GM18951 (cell line): ENCODE data around the gene PRDM10.
"Not testable (repeated sequence)": the region's sequence is repeated elsewhere in the genome, so short reads cannot be mapped to it uniquely, and the experiment has no call there.

Source experiments
- POLR2A ChIP-seq: IDR thresholded peaks from 4 replicates; pipeline ENCODE4 v1.6.1; 2011; ENCODE audit warnings: mild to moderate bottlenecking; ENCODE audit not compliant: insufficient read length, insufficient read depth; ENCODE audit errors: extremely low read depth
- in situ Hi-C: fragments of 300-500 bp; cut with MboI; formaldehyde crosslinking; loops from one replicate; pipeline ENCODE4 v1.12.0; 2022; ENCODE audit warnings: low sequenced_read_pairs, mixed read lengths, inconsistent platforms; ENCODE audit not compliant: unreplicated experiment

Gene PRDM10

DNA sequence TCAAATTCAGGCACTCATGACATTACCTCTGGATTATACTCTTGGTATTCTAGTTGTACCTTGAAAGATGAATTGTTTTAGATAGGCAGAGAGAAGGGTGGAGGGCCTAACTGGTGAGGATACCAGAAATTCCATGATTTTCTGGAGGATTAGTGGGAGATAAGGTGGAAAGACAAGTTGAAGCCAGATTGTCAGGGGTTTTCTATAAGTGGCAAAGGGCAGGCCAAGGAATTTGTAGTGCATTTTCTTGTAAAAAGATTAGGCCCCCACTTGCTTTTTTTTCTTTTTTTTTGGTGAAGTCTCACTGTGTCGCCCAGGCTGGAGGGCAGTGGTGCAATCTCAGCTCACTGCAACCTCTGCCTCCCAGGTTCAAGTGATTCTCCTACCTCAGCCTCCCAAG, 28.4 kb upstream of the PRDM10 start:
- in situ Hi-C loops: no loop called here
- no peak for TF ChIP-seq POLR2A

DNA sequence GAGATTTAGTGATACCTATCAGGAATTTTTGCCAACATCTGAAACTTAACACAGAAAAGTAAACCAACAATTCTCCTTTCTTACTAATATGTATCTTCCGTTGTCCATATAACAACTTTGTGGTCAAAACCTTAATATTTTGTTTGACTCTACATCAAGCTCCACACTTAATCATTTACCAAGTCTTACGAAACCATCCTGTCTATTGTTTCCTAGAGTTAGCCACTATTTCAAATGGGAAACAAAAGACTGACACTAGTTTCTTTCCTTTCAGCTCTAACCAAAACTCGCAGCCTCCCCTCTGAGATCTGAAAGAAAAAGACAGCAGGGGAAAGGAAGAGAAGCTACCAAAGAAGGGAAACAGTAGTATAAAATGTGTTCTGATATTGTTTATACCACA, 26.5 kb upstream of the PRDM10 start:
- in situ Hi-C loops: no loop called here
- no peak for TF ChIP-seq POLR2A

DNA sequence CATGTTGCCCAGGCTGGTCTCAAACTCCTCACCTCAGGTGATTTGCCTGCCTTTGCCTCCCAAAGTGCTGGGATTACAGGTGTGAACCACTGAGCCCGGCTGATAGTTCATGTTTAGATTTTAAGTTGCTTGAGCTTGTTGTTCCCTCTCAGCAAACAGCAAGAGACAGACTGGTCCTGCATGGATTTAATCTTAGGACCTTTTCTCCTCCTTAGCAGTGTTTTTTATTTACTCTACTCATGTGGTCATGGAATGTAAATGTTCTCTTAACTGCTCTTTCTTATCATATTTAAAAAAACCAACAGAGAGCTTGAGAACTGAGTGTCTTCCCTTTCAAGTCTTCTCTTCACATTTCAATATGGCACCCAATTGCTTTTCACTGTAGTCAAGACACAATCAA, 22.7 kb upstream of the PRDM10 start:
- in situ Hi-C loops: no loop called here
- TF ChIP-seq POLR2A: no peak

DNA sequence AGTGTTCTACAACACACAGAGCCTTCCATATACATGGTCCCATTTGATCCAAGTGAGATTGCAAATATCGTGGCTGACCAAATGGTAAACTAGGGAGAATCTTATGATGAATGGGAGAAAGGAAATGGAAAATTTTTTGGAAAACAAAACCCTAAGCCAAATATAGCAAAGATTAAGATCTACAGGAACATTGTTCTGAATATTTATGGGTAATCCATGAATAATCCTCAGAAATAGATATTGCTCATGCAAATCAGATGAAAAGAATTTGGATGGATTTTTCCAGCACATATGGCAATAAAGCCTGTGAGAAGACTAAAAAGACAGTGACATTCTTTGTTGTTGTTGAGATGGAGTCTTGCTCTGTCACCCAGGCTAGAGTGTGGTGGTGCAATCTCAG, 21.7 kb upstream of the PRDM10 start:
- in situ Hi-C loops: no loop called here
- no peak for TF ChIP-seq POLR2A

DNA sequence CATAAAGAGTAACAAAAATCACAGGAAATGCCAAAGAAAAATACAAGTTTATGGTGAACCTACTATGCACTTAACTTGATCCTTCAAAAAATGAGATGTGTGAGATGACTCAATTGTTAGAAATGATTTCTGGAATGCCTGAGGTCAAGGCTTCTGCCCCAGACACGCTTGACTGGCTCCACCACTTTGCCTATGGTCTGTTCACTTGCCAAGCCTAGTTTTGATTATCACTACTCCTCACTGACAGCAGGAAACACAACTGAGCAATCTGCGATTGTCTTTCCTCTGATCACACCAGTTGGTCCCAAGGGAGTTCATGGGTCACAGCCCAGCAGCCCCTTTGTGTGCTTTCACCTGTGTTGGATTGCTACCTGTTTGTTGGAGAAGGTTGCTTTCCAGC, 20.6 kb upstream of the PRDM10 start:
- TF ChIP-seq POLR2A: no peak
- in situ Hi-C loops: no loop called here

DNA sequence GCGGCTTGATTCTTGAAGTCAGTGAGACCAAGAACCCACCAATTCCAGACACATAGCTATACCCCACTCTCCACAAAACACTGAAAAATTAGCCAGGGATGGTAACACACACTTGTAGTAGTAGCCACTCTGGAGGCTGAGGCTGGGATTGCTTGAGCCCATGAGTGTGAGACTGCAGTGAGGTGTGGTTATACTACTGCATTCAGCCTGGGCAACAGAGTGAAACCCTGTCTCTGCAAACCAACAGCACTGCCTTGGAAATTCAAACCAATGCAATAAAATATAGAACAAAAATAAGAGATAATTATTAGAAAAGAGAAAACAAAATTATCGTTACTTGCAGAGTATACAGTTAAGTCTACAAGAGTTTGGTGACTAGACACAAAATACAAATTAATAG, 20.2 kb upstream of the PRDM10 start:
- in situ Hi-C loops: no loop called here
- TF ChIP-seq POLR2A: no peak

DNA sequence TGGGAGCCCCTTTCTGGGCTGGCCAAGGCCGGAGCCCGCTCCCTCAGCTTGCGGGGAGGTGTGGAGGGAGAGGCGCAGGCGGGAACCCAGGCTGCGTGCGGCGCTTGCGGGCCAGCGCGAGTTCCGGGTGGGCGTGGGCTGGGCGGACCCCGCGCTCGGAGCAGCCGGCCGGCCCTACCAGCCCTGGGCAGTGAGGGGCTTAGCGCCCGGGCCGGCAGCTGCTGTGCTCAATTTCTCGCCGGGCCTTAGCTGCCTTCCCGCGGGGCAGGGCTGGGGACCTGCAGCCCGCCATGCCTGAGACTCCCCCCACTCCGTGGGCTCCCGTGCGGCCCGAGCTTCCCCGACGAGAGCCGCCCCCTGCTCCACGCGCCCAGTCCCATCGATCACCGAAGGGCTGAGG, 19.0 kb upstream of the PRDM10 start:
- in situ Hi-C loops: not testable (repeated sequence)

DNA sequence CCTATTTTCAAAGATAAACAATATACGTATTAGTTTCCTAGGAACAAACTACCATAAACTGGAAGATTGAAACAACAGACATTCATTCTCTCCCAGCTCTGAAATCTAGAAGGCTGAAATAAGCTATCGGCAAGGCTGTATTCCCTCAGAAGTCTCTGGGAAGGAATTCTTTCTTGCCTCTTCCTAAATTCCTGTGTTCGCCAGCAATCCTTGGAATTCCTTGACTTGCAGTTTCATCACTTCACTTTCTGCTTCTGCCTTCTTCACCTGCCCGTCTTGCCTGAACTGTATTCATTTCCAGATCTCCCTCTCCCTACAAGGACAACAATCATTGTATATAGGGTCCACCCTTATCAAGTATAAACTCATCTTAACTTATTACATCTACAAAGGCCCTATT, 17.7 kb upstream of the PRDM10 start:
- no peak for TF ChIP-seq POLR2A
- in situ Hi-C loops: no loop called here

DNA sequence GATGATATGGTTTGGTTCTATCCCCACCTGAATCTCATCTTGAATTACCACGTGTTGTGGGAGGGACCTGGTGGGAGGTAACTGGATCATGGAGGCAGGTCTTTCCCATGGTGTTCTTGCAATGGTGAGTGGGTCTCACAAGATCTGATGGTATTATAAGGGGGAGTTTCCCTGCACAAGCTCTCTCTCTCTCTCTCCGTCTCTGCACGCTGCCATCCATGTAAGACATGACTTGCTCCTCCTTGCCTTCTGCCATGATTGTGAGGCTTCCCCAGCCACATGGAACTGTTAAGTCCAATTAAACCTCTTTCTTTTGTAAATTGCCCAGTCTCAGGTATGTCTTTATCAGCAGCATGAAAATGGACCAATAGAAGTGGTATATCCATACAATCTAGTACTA, 13.2 kb upstream of the PRDM10 start:
- in situ Hi-C loops: not testable (repeated sequence)

DNA sequence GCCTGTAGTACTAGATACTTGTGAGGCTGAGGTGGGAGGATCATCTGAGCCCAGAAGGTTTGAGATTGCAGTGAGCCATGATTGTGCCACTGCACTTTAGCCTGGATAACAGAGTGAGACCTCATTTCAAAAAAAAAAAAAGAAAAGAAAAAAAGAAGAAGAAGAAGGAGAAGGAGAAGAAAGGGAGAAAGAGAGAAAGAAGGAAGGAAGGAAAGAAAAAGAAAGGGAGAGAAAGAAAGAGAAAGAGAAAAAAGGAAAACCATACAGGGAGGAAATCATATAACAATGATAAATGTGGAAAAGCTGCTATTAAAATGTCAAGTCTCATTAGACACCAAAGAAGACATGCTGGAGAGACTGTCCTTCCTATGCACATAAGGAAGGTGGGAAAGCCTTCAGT, 5.7 kb upstream of the PRDM10 start:
- no peak for TF ChIP-seq POLR2A
- in situ Hi-C loops: no loop called here

DNA sequence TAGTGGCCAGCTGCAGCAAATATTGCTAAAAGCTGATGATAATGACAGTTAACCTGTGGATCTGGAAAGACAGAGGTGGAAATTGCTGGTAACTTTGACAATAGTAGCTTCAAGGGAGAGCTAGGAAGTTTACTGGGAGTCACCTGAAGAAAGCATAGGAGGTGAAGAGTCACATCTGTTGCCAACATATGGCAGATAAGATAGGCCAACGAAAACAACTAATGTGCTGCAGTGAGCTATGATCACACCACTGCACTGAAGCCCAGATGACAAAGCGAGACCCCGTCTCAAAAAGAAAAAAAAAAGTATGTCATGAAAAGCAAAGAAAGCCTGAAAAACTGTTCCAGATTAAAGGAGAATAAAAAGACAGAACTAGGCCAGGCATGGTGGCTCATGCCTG, 4.3 kb upstream of the PRDM10 start:
- no peak for TF ChIP-seq POLR2A
- in situ Hi-C loops: no loop called here

DNA sequence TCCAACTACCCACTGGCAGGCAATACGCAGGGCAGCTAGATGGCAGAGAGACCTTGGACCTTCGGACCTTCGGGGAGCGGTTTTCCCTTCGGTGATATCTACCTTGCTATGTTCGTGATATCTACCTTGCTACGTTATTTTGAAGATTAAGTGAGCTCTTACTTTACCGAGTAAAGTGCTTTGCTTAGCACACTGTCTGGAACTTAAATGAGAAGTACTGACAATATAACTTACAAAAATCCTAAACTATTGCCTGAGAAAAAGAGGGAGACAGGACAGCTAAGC, 1.0 kb upstream of the PRDM10 start:
- no peak for TF ChIP-seq POLR2A
- in situ Hi-C loops: no loop called here

DNA sequence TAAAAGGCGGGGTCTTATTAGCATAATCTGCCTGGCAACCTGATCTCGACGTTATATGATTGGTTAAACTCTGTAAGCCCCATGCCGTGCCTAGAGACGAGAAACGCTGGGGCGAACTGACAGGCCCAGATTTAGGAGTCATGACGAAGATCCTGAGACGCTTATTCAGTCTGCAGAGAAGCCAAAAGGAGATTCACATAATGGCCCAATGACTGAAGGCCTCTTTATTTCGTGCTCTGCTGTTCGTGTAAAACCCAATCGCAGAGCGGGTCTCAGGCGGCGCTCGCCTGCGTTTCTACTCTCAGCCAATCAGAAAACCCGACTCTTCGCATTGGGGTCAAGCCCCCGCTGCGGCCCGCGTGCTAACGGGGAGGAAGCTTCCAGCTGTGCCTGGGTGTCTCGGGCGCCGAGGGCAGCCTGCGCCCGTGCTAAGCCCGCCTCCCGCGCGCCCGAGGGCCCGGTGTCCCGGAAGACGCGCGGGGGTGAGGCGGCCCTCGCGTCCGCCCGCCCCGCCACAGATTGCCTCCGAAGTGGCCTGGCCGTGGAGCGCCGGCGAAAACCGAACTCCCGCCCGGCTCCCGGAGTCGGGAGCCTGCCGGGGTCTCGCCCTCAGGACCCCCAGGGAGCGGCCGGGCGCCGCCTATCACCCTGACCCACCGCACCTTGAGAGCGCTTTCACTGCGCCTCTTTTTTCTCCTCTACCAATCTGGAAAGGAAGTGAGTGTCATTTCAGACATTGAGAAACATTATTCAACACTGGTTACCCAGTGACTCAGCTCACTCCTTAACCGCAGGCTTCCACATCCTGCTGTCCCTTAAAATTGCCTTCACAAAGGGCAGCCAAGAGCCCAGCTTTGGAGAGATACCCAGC, 446 bp upstream of the PRDM10 start:
- in situ Hi-C loops: no loop called here
- TF ChIP-seq POLR2A: peak; percentile 91

DNA sequence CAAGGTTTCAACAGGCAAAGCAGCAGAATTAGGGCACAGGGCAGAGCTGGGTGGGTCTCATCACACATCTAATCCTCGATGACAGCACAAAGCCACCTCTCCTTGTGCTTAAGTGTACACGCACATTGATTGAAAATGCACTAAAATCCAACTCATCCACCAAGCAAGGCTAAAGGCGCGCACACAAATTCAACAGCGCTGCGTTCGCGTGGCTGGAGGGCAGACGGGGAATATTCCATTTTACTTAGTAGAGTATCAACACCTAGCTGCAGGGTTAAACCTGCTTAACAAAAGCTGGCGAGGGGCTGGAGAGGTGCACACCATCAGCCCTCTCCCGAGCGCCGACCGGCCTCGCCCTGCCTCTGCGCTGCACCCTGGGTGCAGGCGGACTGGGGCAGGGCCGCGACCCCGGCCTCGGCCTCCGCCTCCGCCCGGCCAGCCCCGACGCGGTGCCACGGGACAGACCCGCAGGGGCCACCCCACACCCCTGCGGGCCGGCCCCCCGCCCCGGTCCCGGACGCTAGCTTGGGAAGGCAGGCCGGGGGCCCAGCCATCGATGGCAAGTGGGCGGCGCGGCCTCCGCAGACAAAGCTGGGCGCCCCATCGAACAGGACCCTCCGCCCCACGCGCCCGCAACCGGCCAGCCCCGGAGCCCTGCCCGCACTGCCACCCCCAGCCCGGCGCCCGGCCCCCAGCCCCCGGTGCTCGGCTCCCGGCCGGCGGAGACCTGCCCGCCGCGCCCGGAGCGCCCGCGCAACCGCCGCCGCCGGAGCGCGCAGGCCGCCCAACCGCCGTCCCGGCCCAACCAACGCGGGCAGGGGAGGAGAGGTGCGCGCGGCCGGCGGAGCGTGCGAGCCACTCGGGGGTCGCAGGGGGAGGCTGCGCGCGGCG, 929 bp downstream of the PRDM10 start:
- no peak for TF ChIP-seq POLR2A
- in situ Hi-C loops: no loop called here
